ENCODE measurements around the gene F2R. TPM values are rescaled to one million over a fixed set of nuclear protein-coding genes. Genes with fewer than 3 reads are reported as not detected.

F2R gene
- polyA plus RNA-seq, 1 donor (not counting 4 experiments of a cell fraction or from before 2014, with no cell fraction given), result 56.8 TPM

GRCh38 chr5:76681287-76681686 is 34.6 kb upstream of the F2R start:
- Histone ChIP-seq H3K4me2 (ENCODE audit: control insufficient read depth, extremely low read depth, insufficient read depth, low read depth, low read length) (no peak overlapping the region), H2AFZ (ENCODE audit: control insufficient read depth, low read length) (no peak overlapping the region), H3K27ac (ENCODE audit: control insufficient read depth, insufficient read depth, low read length) (no peak overlapping the region), H3K36me3 (ENCODE audit: control insufficient read depth in 2 of 2, extremely low read depth in 1 of 2, insufficient read depth in 2 of 2, low read length in 2 of 2) (no peaks in the 10 kb centered on the region), H3K4me3 (ENCODE audit: control insufficient read depth in 2 of 3, extremely low read depth in 1 of 3, insufficient read depth in 2 of 3, low read depth in 1 of 3, low read length in 3 of 3) (no peak overlapping the region), H3K9me1 (ENCODE audit: control insufficient read depth, extremely low read depth, insufficient read depth, low read length) (no peaks in the 10 kb centered on the region), H3K79me2 (ENCODE audit: control insufficient read depth, insufficient read depth, low read length) (no peaks in the 10 kb centered on the region), H3K4me1 (ENCODE audit: control insufficient read depth, extremely low read depth, insufficient read depth, low read length) (no peaks in the 10 kb centered on the region), H3K27me3 (ENCODE audit: control insufficient read depth, extremely low read depth, insufficient read depth, low read length) (no peaks in the 10 kb centered on the region), H3K9me3 (ENCODE audit: control insufficient read depth, low read depth, low read length) (no peaks in the 10 kb centered on the region), H3K9ac (ENCODE audit: control insufficient read depth, extremely low read depth, insufficient read depth, low read length) (no peak overlapping the region), H4K20me1 (ENCODE audit: control insufficient read depth, extremely low read depth, insufficient read depth, low read length) (no peaks in the 10 kb centered on the region)
- TF ChIP-seq EZH2 (IDR thresholded peaks at IDR 0.05; ENCODE audit: low read length), result no peak
- TF ChIP-seq CTCF (optimal IDR thresholded peaks at IDR 0.05 in 1 of 3, IDR thresholded peaks at IDR 0.05 in 1 of 3, conservative IDR thresholded peaks at IDR 0.05 in 1 of 3; ENCODE audit: extremely low read depth in 1 of 3, insufficient read depth in 2 of 3, low read length in 3 of 3), result no peak
- dilution Hi-C loops (cut with MboI; ENCODE audit: extremely low pct_ligation_motif_present, low sequenced_read_pairs), result no loop called here
- no peak for DNase-seq (ENCODE audit: low read depth, low spot score)
- no peak for FAIRE-seq

- no peaks in the 10 kb centered on the region for H3K9me1 ChIP-seq (ENCODE audit: control insufficient read depth, extremely low read depth, insufficient read depth, low read length)
- dilution Hi-C loops (cut with MboI; ENCODE audit: extremely low pct_ligation_motif_present, low sequenced_read_pairs), result no loop called here
- H3K4me2 ChIP-seq (ENCODE audit: control insufficient read depth, extremely low read depth, insufficient read depth, low read depth, low read length), result no peak overlapping the region
- DNase-seq (ENCODE audit: low read depth, low spot score), result no peak
- TF ChIP-seq EZH2 (IDR thresholded peaks at IDR 0.05; ENCODE audit: low read length), result no peak
- no peak for TF ChIP-seq CTCF (optimal IDR thresholded peaks at IDR 0.05 in 1 of 3, IDR thresholded peaks at IDR 0.05 in 1 of 3, conservative IDR thresholded peaks at IDR 0.05 in 1 of 3; ENCODE audit: extremely low read depth in 1 of 3, insufficient read depth in 2 of 3, low read length in 3 of 3)
- H3K4me3 ChIP-seq (ENCODE audit: control insufficient read depth in 2 of 3, extremely low read depth in 1 of 3, insufficient read depth in 2 of 3, low read depth in 1 of 3, low read length in 3 of 3), result no peak overlapping the region
- no peaks in the 10 kb centered on the region for H3K4me1 ChIP-seq (ENCODE audit: control insufficient read depth, extremely low read depth, insufficient read depth, low read length)
- no peak overlapping the region for H3K27ac ChIP-seq (ENCODE audit: control insufficient read depth, insufficient read depth, low read length)
- H3K79me2 ChIP-seq (ENCODE audit: control insufficient read depth, insufficient read depth, low read length), result no peaks in the 10 kb centered on the region
- H2AFZ ChIP-seq (ENCODE audit: control insufficient read depth, low read length), result no peak overlapping the region
- no peak overlapping the region for H3K9ac ChIP-seq (ENCODE audit: control insufficient read depth, extremely low read depth, insufficient read depth, low read length)
- H4K20me1 ChIP-seq (ENCODE audit: control insufficient read depth, extremely low read depth, insufficient read depth, low read length), result no peaks in the 10 kb centered on the region
- no peaks in the 10 kb centered on the region for H3K9me3 ChIP-seq (ENCODE audit: control insufficient read depth, low read depth, low read length)
- FAIRE-seq, result no peak
- no peaks in the 10 kb centered on the region for H3K36me3 ChIP-seq (ENCODE audit: control insufficient read depth in 2 of 2, extremely low read depth in 1 of 2, insufficient read depth in 2 of 2, low read length in 2 of 2)
- no peaks in the 10 kb centered on the region for H3K27me3 ChIP-seq (ENCODE audit: control insufficient read depth, extremely low read depth, insufficient read depth, low read length)
Observed at GRCh38 chr5:76682387-76682786, 33.5 kb upstream of the F2R start.

All from keratinocyte (primary cell).